ENCODE results near the gene JKAMP. TPM values are rescaled to one million over a fixed set of nuclear protein-coding genes. Genes with fewer than 3 reads are reported as not detected.
"Not testable (repeated sequence)": the region's sequence is repeated elsewhere in the genome, so short reads cannot be mapped to it uniquely, and the experiment has no call there.

The JKAMP gene
- total RNA-seq (10 to 100 TPM; 21.9 to 26.2 TPM), polyA plus RNA-seq (10 to 100 TPM; 45.3 to 48.8 (median 46.0) TPM), total RNA-seq (14.3 to 37.9 (median 26.3) reads per million in 6 experiments)

- POLR2A ChIA-PET: interaction anchor here (1.0 to 2.8 kb wide), 9 partner anchors 11 to 1187 kb away, joined by 3 to 20 read pairs (median 5); partner anchors contain the start of genes DAAM1, GPR135, KIAA0586 and PPM1A
- DNase-seq: peak; percentile 94 to 99 (median 96)
- Mint-ChIP-seq H3K4me1 (peaks cover 32 to 73% (median 65%) of the 10 kb centered on the region in 4 donors), H3K9me3 (no peaks in the 10 kb centered on the region), H3K36me3 (peaks cover 1 to 14% (median 8%) of the 10 kb centered on the region in 3 donors), H3K4me3 (peak within 1 kb of the TSS; percentile 86 to 99 (median 96)), H3K27ac (peak within 1 kb of the TSS; percentile 75 to 98 (median 94)), H3K27me3 (no peaks in the 10 kb centered on the region)
- peak; percentile 90 to 94 for ATAC-seq
These were observed at the start of gene JKAMP, which contains the start of gene L3HYPDH for GRCh38 chr14:59483819-59484638. TSS of gene JKAMP (plus strand) at chr14:59484517. CDS start at chr14:59484590, 73 bp downstream. TSS of gene L3HYPDH (minus strand) at chr14:59484408. CDS start at chr14:59484316, 92 bp downstream.

DNA sequence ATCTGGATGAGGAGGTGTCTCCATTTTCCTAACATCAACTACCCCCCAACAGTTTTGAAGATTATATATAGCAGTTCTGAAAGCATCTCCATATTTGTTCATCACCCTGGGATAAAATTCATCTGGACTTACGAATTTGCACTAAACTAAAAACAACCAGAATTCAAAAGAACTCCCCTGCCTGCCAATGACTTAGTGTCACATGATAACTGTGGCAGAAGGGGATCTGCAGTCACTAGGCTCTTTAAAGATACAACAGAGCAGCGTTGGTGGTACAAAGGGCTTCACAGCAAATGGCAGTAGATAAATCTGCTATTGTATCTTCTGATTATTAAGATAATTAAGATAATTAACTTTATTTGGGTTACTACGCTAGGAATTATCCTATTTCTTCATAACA, 49.2 kb upstream of the JKAMP start:
- Mint-ChIP-seq H3K27ac (no peak overlapping the region), H3K4me1 (no peaks in the 10 kb centered on the region)

GRCh38 chr14:59435987-59436386, 48.3 kb upstream of the JKAMP start:
- ATAC-seq (no peak), DNase-seq (no peak)
- POLR2A ChIA-PET: no interaction called here
- no peaks in the 10 kb centered on the region for H3K27me3 Mint-ChIP-seq
- H3K36me3 Mint-ChIP-seq: no peaks in the 10 kb centered on the region
- no peaks in the 10 kb centered on the region for H3K4me1 Mint-ChIP-seq
- H3K4me3 Mint-ChIP-seq: no peak overlapping the region
- H3K9me3 Mint-ChIP-seq: no peaks in the 10 kb centered on the region
- no peak overlapping the region for H3K27ac Mint-ChIP-seq

More for the DNA sequence above, 49.2 kb upstream of the JKAMP start:
- Mint-ChIP-seq H3K27me3 (no peaks in the 10 kb centered on the region), H3K4me3 (no peak overlapping the region), H3K36me3 (no peaks in the 10 kb centered on the region), H3K9me3 (no peaks in the 10 kb centered on the region)
- POLR2A ChIA-PET: no interaction called here
- ATAC-seq (no peak), DNase-seq (no peak)

- Mint-ChIP-seq H3K27me3 (peaks cover 0 to 2% (median 1%) of the 10 kb centered on the region in 5 donors), H3K9me3 (no peaks in the 10 kb centered on the region), H3K4me1 (no peaks in the 10 kb centered on the region), H3K27ac (no peak overlapping the region), H3K4me3 (no peak overlapping the region), H3K36me3 (no peaks in the 10 kb centered on the region)
- ATAC-seq (no peak), DNase-seq (no peak)
- POLR2A ChIA-PET: no interaction called here
These were observed 46.1 kb upstream of the JKAMP start for GRCh38 chr14:59438195-59438647.

GRCh38 chr14:59439256-59439965, 44.9 kb upstream of the JKAMP start:
- Mint-ChIP-seq H3K9me3 (no peaks in the 10 kb centered on the region), H3K4me1 (no peaks in the 10 kb centered on the region), H3K27me3 (peaks cover 0 to 3% (median 1%) of the 10 kb centered on the region in 5 donors), H3K4me3 (no peak overlapping the region), H3K27ac (no peak overlapping the region), H3K36me3 (no peaks in the 10 kb centered on the region)
- POLR2A ChIA-PET: no interaction called here
- ATAC-seq: no peak
- no peak for DNase-seq

GRCh38 chr14:59448673-59449072, 35.6 kb upstream of the JKAMP start:
- H3K36me3 Mint-ChIP-seq, H3K4me3 Mint-ChIP-seq, DNase-seq, H3K4me1 Mint-ChIP-seq, H3K9me3 Mint-ChIP-seq, ATAC-seq, POLR2A ChIA-PET, H3K27me3 Mint-ChIP-seq: not testable (repeated sequence)
- peak overlapping the region in 1 of 10 donors; percentile 15 for H3K27ac Mint-ChIP-seq

DNA sequence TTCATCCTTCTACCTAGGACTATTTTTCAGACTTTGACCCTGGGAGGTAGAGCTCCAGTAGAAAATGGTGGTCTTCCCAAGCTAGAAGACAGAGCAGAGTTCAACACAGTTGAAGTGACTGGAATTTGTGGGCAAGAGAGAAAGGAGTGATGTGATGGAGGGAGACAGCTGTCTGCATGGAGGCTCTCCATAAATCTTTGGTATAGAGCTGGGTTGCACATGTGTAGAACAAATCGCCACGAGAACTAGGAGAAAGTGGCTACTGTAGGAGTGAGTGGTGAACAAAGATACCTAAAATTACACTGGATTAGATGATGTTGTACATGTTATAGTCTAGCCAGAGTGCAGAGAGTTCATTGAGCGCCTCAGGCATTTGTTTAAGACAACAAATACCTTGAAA, 33.6 kb upstream of the JKAMP start:
- H3K27me3 Mint-ChIP-seq: no peaks in the 10 kb centered on the region
- no peaks in the 10 kb centered on the region for H3K9me3 Mint-ChIP-seq
- DNase-seq (no peak), ATAC-seq (no peak)
- H3K27ac Mint-ChIP-seq: peak overlapping the region in 1 of 10 donors; percentile 22
- peaks cover 2 to 8% (median 5%) of the 10 kb centered on the region in 3 donors for H3K36me3 Mint-ChIP-seq
- POLR2A ChIA-PET: no interaction called here
- no peaks in the 10 kb centered on the region for H3K4me1 Mint-ChIP-seq
- no peak overlapping the region for H3K4me3 Mint-ChIP-seq

DNA sequence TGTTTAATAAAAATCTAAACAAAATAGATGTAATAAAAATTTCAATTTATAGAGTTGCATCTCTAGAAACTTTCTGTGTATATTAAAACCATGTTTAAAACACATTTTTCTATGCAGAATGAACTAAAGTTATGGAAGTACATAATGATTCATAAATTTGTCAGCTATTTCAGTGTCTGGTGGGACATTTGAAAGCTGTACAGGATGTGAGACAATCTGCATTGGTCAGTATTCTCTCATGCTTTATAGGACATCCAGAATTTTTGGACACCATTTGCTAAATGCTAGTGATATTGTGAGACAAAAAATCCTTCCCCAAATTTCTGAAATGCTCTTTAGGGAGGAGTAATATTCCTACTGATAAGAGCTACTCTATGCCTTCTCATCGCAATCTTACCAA, 32.5 kb upstream of the JKAMP start:
- no peaks in the 10 kb centered on the region for H3K27me3 Mint-ChIP-seq
- H3K4me3 Mint-ChIP-seq: no peak overlapping the region
- H3K36me3 Mint-ChIP-seq: peaks cover 9 to 18% (median 14%) of the 10 kb centered on the region in 3 donors
- no peak overlapping the region for H3K27ac Mint-ChIP-seq
- H3K9me3 Mint-ChIP-seq: peaks cover 0 to 3% (median 0%) of the 10 kb centered on the region in 9 donors
- POLR2A ChIA-PET: no interaction called here
- DNase-seq (no peak), ATAC-seq (no peak)
- no peaks in the 10 kb centered on the region for H3K4me1 Mint-ChIP-seq

DNA sequence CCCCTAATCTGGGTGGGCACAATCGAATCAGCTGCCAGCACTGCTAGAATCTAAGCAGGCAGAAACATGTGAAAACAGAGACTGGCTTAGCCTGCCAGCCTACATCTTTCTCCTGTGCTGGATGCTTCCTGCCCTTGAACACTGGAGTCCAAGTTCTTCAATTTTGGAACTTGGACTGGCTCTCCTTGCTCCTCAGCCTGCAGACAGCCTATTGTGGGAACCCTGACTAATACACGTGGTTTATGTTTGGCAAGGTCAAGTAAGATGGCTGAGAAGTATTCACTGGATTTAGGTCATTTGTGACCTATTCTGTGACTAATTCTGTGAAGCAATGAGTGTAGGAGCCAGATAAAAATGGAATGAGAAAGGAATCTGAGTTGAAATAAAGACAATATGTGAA, 30.2 kb upstream of the JKAMP start:
- ATAC-seq (no peak), DNase-seq (no peak)
- peaks cover 0 to 8% (median 0%) of the 10 kb centered on the region in 9 donors for H3K9me3 Mint-ChIP-seq
- H3K4me1 Mint-ChIP-seq: no peaks in the 10 kb centered on the region
- no peak overlapping the region for H3K27ac Mint-ChIP-seq
- POLR2A ChIA-PET: no interaction called here
- H3K27me3 Mint-ChIP-seq: peaks cover 0 to 9% (median 0%) of the 10 kb centered on the region in 5 donors
- H3K4me3 Mint-ChIP-seq: no peak overlapping the region
- H3K36me3 Mint-ChIP-seq: peaks cover 17 to 30% (median 27%) of the 10 kb centered on the region in 3 donors

- POLR2A ChIA-PET: no interaction called here
- peaks cover 17 to 30% (median 27%) of the 10 kb centered on the region in 3 donors for H3K36me3 Mint-ChIP-seq
These were observed 28.9 kb upstream of the JKAMP start for GRCh38 chr14:59455411-59455810.

GRCh38 chr14:59458486-59458885, 25.8 kb upstream of the JKAMP start:
- DNase-seq: no peak
- no peak overlapping the region for H3K27ac Mint-ChIP-seq
- H3K27me3 Mint-ChIP-seq: peaks cover 0 to 14% (median 11%) of the 10 kb centered on the region in 5 donors
- H3K36me3 Mint-ChIP-seq: peaks cover 17 to 28% (median 26%) of the 10 kb centered on the region in 3 donors
- ATAC-seq: no peak
- POLR2A ChIA-PET: no interaction called here
- H3K9me3 Mint-ChIP-seq: peaks cover 0 to 8% (median 0%) of the 10 kb centered on the region in 9 donors
- peaks cover 0 to 2% (median 1%) of the 10 kb centered on the region in 4 donors for H3K4me1 Mint-ChIP-seq
- no peak overlapping the region for H3K4me3 Mint-ChIP-seq

More at GRCh38 chr14:59455411-59455810, 28.9 kb upstream of the JKAMP start:
- no peaks in the 10 kb centered on the region for H3K4me1 Mint-ChIP-seq
- H3K9me3 Mint-ChIP-seq: peaks cover 0 to 8% (median 0%) of the 10 kb centered on the region in 9 donors
- no peak overlapping the region for H3K27ac Mint-ChIP-seq
- no peak overlapping the region for H3K4me3 Mint-ChIP-seq
- DNase-seq (no peak), ATAC-seq (no peak)
- H3K27me3 Mint-ChIP-seq: peaks cover 0 to 14% (median 7%) of the 10 kb centered on the region in 5 donors

DNA sequence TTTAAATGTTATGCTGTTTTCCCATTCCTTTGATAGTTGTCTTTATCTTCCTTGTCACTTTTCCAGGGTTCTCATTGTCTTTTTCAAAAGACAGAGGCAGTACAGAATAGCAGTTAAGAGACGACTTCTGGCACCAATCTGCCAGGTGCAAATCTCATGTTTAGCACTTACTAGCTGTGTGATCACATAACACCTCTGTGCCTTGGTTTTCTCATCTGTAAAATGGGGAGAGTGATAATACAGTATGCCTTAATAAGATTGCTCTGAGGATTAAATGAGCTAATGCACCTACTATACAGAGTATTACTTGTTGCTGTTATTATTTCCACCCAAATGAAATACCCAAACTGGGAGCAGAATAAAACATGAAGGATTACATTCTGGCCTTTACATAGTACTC, 23.9 kb upstream of the JKAMP start:
- peaks cover 0 to 8% (median 0%) of the 10 kb centered on the region in 9 donors for H3K9me3 Mint-ChIP-seq
- H3K36me3 Mint-ChIP-seq: peaks cover 17 to 26% (median 25%) of the 10 kb centered on the region in 3 donors
- peaks cover 0 to 14% (median 11%) of the 10 kb centered on the region in 5 donors for H3K27me3 Mint-ChIP-seq
- ATAC-seq (no peak), DNase-seq (no peak)
- no peak overlapping the region for H3K27ac Mint-ChIP-seq
- H3K4me3 Mint-ChIP-seq: no peak overlapping the region
- POLR2A ChIA-PET: no interaction called here
- peaks cover 2 to 9% (median 7%) of the 10 kb centered on the region in 4 donors for H3K4me1 Mint-ChIP-seq

All from naive thymus-derived CD8-positive, alpha-beta T cell (primary cell).